Measurements from ENCODE around the gene NLGN1.

DNA sequence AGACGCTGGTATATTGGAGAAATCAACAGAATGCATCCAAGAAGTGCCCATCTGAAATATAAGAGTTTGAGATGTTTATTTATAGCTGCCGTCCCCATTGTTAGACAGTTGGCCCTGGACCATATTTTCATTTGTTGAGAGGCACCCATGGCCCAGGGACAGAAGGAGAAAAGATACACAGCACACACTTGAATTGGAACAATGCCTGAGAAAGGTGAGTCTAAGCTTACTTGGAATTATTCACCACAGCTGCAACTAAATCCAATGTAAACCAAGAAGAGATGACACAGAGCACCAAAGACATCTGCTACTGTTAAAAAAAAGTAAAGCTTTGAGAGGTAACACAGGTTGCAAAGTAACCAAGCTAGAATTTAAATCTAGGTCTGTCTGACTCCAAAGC is 936.1 kb downstream of the NLGN1 start:
- TF ChIP-seq POLR2AphosphoS5 (IDR thresholded peaks at IDR 0.05; ENCODE audit: low read depth, low read length) = no peak
- no peak for TF ChIP-seq POLR2A (IDR thresholded peaks at IDR 0.05; ENCODE audit: low read depth, low read length)
- no peak for TF ChIP-seq TAF1 (IDR thresholded peaks at IDR 0.05; ENCODE audit: borderline replicate concordance, low read depth, low read length)

Data from GM12892 (cell line).